SK-N-MC (cell line): ENCODE results near the gene SPTLC1.
"Not testable (repeated sequence)": the region's sequence is repeated elsewhere in the genome, so short reads cannot be mapped to it uniquely, and the experiment has no call there.

Experiments used
- DNase-seq: peaks from one replicate; pipeline ENCODE4 v3.0.0-alpha.2; 2011; ENCODE audit warnings: low read depth, low spot score
- H3K27ac ChIP-seq: fragments of 200-600 bp; sonication (generic); 2 replicates; pipeline ENCODE4 v1.5.1; 2016; ENCODE audit warnings: mixed run types
- H3K36me3 ChIP-seq: fragments of 200-600 bp; sonication (generic); 2 replicates; pipeline ENCODE4 v1.6.1; 2017; ENCODE audit warnings: antibody characterized with exemption, low read length, mixed read lengths; ENCODE audit not compliant: insufficient read depth
- H3K4me3 ChIP-seq: fragments of 200-600 bp; sonication (generic); 2 replicates; pipeline ENCODE4 v1.5.1; 2016
- H3K9ac ChIP-seq: fragments of 200-600 bp; sonication (generic); 2 replicates; pipeline ENCODE4 v1.8.0; 2017; ENCODE audit warnings: mixed run types, mixed read lengths; ENCODE audit not compliant: insufficient read length
- H3K9me3 ChIP-seq: fragments of 200-600 bp; sonication (generic); 2 replicates; pipeline ENCODE4 v1.6.1; 2017; ENCODE audit warnings: low read depth, mild to moderate bottlenecking, antibody characterized with exemption, low read length, moderate library complexity, mixed read lengths
- EZH2 ChIP-seq: fragments of 200-600 bp; sonication (generic); IDR thresholded peaks from one replicate; pipeline ENCODE4 v1.6.1; 2017; ENCODE audit warnings: antibody characterized with exemption
- FOXP2 ChIP-seq: optimal IDR thresholded peaks from 2 replicates; pipeline ENCODE3; 2011; ENCODE audit warnings: mild to moderate bottlenecking, moderate library complexity; ENCODE audit not compliant: insufficient read depth; ENCODE audit errors: extremely low read length, control extremely low read depth
- POLR2AphosphoS5 ChIP-seq: IDR thresholded peaks from 2 replicates; pipeline ENCODE4 v1.6.1; 2012; ENCODE audit warnings: mild to moderate bottlenecking, low read depth, low read length, borderline replicate concordance

The SPTLC1 gene

GRCh38 chr9:92151691-92152393 is 36.6 kb upstream of the SPTLC1 start:
- Histone ChIP-seq H3K4me3 (no peak overlapping the region), H3K9ac (no peak overlapping the region), H3K36me3 (no peaks in the 10 kb centered on the region), H3K9me3 (no peaks in the 10 kb centered on the region), H3K27ac (no peak overlapping the region)
- no peak for DNase-seq
- TF ChIP-seq EZH2 (no peak), POLR2AphosphoS5 (no peak), FOXP2 (no peak)

DNA sequence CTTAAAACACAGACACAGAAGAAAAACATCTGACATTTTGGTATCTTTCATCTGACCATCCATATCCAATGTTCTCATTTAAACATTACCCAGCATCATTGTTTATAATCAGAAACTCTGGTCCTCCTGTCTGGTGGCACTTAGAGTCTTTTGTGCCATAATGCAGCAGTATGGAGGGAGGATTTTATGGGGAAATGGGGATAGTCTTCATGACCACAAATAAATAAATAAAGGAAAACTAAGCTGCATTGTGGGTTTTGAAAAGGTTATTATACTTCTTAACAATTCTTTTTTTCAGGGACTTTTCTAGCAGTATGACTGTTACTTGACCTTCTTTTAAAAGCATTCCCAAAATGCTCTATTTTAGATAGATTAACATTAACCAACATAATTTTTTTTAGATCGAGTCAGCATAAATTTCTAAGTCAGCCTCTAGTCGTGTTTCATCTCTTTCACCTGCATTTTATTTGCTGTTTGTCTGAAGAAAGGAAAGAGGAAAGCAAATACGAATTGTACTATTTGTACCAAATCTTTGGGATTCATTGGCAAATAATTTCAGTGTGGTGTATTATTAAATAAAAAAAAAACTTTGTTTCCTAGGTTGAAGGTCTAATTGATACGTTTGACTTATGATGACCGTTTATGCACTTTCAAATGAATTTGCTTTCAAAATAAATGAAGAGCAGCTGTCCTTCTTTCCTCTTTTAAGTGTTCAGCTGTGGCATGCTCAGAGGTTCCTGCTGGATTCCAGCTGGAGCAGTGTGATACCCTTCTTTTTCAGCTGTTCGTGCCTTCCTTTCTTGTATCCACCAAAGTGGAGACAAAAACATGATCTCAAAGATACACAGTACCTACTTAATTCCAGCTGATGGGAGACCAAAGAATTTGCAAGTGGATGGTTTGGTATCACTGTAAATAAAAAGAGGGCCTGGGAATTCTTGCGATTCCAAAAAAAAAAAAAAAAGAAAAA is 35.6 kb upstream of the SPTLC1 start:
- DNase-seq, H3K9me3 ChIP-seq, H3K9ac ChIP-seq, H3K4me3 ChIP-seq, H3K27ac ChIP-seq, H3K36me3 ChIP-seq: not testable (repeated sequence)

DNA sequence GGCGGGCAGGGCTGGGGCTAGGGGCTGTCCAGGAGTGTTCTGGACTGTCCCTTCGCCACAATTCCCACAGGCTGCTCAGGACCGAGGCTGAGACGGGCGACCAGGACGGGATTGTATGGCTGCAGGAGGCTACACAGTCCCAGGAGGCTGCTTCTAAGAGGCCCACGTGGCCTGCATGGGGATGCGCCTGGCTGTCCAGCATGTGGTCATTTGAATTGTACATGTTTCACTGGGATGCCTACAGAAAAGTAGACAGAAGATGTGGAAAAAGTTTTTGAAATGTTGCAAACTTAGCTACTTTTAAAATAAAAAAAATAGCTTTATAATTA is 32.6 kb upstream of the SPTLC1 start:
- no peaks in the 10 kb centered on the region for H3K9me3 ChIP-seq
- no peak overlapping the region for H3K9ac ChIP-seq
- no peak overlapping the region for H3K27ac ChIP-seq
- no peak for TF ChIP-seq POLR2AphosphoS5
- no peak for TF ChIP-seq FOXP2
- no peak for TF ChIP-seq EZH2
- no peak overlapping the region for H3K4me3 ChIP-seq
- no peak for DNase-seq
- no peaks in the 10 kb centered on the region for H3K36me3 ChIP-seq

- H3K27ac ChIP-seq = no peak overlapping the region
- no peak for TF ChIP-seq FOXP2
- no peak for TF ChIP-seq EZH2
- TF ChIP-seq POLR2AphosphoS5 = no peak
- no peaks in the 10 kb centered on the region for H3K36me3 ChIP-seq
- no peak for DNase-seq
- no peak overlapping the region for H3K4me3 ChIP-seq
- H3K9ac ChIP-seq = no peak overlapping the region
- H3K9me3 ChIP-seq = no peaks in the 10 kb centered on the region
These were observed 32.0 kb upstream of the SPTLC1 start for GRCh38 chr9:92147030-92147851.

- DNase-seq = no peak
- TF ChIP-seq POLR2AphosphoS5 (no peak), FOXP2 (no peak), EZH2 (no peak)
- Histone ChIP-seq H3K27ac (no peak overlapping the region), H3K4me3 (no peak overlapping the region), H3K9me3 (no peaks in the 10 kb centered on the region), H3K36me3 (no peaks in the 10 kb centered on the region), H3K9ac (no peak overlapping the region)
These were observed 31.4 kb upstream of the SPTLC1 start for GRCh38 chr9:92146610-92147009.

GRCh38 chr9:92145784-92146183 is 30.6 kb upstream of the SPTLC1 start:
- DNase-seq, H3K27ac ChIP-seq, H3K4me3 ChIP-seq, H3K9ac ChIP-seq, H3K9me3 ChIP-seq, H3K36me3 ChIP-seq: not testable (repeated sequence)

DNA sequence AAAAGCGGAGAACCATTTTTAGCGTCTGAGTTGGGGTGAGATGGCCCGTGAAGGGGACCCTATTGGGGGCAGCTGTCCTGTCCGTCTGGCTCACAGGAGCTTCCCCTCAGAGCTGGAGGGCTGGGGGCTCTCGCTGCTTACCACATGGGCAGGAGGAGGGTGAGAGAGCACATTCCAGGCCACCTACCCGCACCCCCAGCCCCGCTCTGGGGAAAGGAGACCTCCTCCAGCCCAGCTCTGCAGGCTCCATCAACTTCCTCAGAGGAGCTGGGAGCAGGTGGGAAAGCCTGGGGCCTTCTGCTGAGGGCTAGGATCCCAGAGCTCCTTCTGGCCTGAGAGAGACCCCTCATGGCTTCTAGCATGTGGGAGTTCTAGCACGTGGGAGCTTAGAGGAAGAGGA is 27.1 kb upstream of the SPTLC1 start:
- no peak overlapping the region for H3K4me3 ChIP-seq
- DNase-seq = no peak
- H3K9ac ChIP-seq = no peak overlapping the region
- H3K9me3 ChIP-seq = no peaks in the 10 kb centered on the region
- no peaks in the 10 kb centered on the region for H3K36me3 ChIP-seq
- no peak overlapping the region for H3K27ac ChIP-seq
- TF ChIP-seq POLR2AphosphoS5 (no peak), EZH2 (no peak), FOXP2 (no peak)

- no peaks in the 10 kb centered on the region for H3K36me3 ChIP-seq
- H3K9ac ChIP-seq = no peak overlapping the region
- peak overlapping the region; percentile 65 for H3K4me3 ChIP-seq
- TF ChIP-seq EZH2 (no peak), POLR2AphosphoS5 (no peak), FOXP2 (no peak)
- DNase-seq = no peak
- H3K27ac ChIP-seq = no peak overlapping the region
- no peaks in the 10 kb centered on the region for H3K9me3 ChIP-seq
These were observed 26.2 kb upstream of the SPTLC1 start for GRCh38 chr9:92141144-92142129.
